Pancreas (tissue), 10 donors: Measurements from ENCODE around the gene HAUS3. TPM values are rescaled to one million over a fixed set of nuclear protein-coding genes. Genes with fewer than 3 reads are reported as not detected.
A peak's percentile ranks its signal among the peaks of the same experiment; 100 is the strongest.

Experiments used
- ATAC-seq, 4 donors: fragments of 200-7000 bp; cut with Tn5 transposase; one replicate each; pipeline versions ENCODE4 v1.8.0 to v1.9.1; 2020; ENCODE audit warnings: mild to moderate bottlenecking in 4 of 4, moderate library complexity in 4 of 4
- DNase-seq, 6 donors: peaks; one replicate each; pipeline ENCODE4 v3.0.0-alpha.2; 2020
- FAIRE-seq: peaks from 2 replicates; lab custom pipeline; 2012; peaks lifted over from hg19 to GRCh38; lab: Jason Lieb, UNC
- H3K27ac ChIP-seq, 4 donors: fragments of 200-600 bp; sonication (generic); 1 replicate in 3 of 4; 2 replicates in 1 of 4; pipeline versions ENCODE4 v1.5.0 to v1.8.0; 2020
- H3K27me3 ChIP-seq, 4 donors: fragments of 200-600 bp; one replicate each; pipeline ENCODE4 v1.8.0; 2021
- H3K36me3 ChIP-seq, 3 donors: fragments of 200-600 bp; sonication (generic) in 1 of 3; one replicate each; pipeline versions ENCODE4 v1.5.0 to v1.8.0; 2020 to 2021
- H3K4me1 ChIP-seq, 3 donors: fragments of 200-600 bp; one replicate each; pipeline ENCODE4 v1.8.0; 2021
- H3K4me3 ChIP-seq, 4 donors: fragments of 200-600 bp; sonication (generic) in 2 of 4; one replicate each; pipeline versions ENCODE4 v1.5.0 to v1.8.0; 2020 to 2021
- H3K9me3 ChIP-seq, 4 donors: fragments of 200-600 bp; one replicate each; pipeline ENCODE4 v1.8.0; 2021
- CTCF ChIP-seq, 4 donors: fragments of 200-600 bp; sonication (generic) in 3 of 4; IDR thresholded peaks; one replicate each; pipeline versions ENCODE4 v1.5.0 to v1.8.0; 2021; ENCODE audit warnings: antibody characterized with exemption in 4 of 4
- WGBS, 2 donors: extraction: QIAGEN DNeasy Blood & Tissue Kit; methylation state at CpG; one replicate each; pipeline ENCODE4 v1.1.7; 2013; 5-methylcytosine and 5-hydroxymethylcytosine counted together
- intact Hi-C, 3 donors: fragments of 100-400 bp; cut with DNase I; formaldehyde crosslinking; loops; one replicate each; pipeline versions ENCODE4 v1.11.1 to v1.14.2; 2022
- polyA plus RNA-seq, 2 donors: library from polyadenylated mRNA; stranded (reverse); fragments of 200-250 nt; gene quantifications; one replicate each; pipeline ENCODE4 v1.2.3, GENCODE V29; 2013
- total RNA-seq, 6 donors: library from RNA; stranded (reverse); fragmentation: NEBNext Ultra II Directional in 4 of 6; extraction: Animal tissue kit (Norgen Biotek cat#: 25700) in 4 of 6; gene quantifications; one replicate each; pipeline versions ENCODE4 v1.2.1 to v1.2.4, GENCODE V29; 2021 to 2023
- donor health status: healthy with polysubstance abuse.
- donor health status: DM: no; HTN: no; CAD: no; lungs with moderate emphysema.
- donor health status: DM: no; HTN: no; CAD: no.
- donor health status: control.
- donor health status: control.
- donor health status: Bipolar disorder and iron deficiency.
- donor health status: DM: yes; HTN: yes; CAD: no.
- donor health status: DM: no; HTN: no; CAD: no.
- donor health status: DM: no; HTN: no; CAD: no.
- donor health status: DM: yes; HTN: yes; CAD: no.

HAUS3 gene
- total and polyA plus RNA-seq, 8 donors = 4.1 to 9.6 (median 6.2) TPM

GRCh38 chr4:2289311-2289954 is 47.5 kb upstream of the HAUS3 start:
- Histone ChIP-seq H3K27ac (no peak overlapping the region), H3K9me3 (no peaks in the 10 kb centered on the region), H3K4me3 (no peak overlapping the region), H3K36me3 (no peaks in the 10 kb centered on the region), H3K27me3 (no peaks in the 10 kb centered on the region), H3K4me1 (no peaks in the 10 kb centered on the region)
- FAIRE-seq = no peak
- 82 to 88% methylated on average over 14 of the region's 14 CpGs for WGBS, 2 donors
- TF ChIP-seq CTCF (IDR thresholded peaks at IDR 0.05) = no peak
- intact Hi-C loops = no loop called here
- DNase-seq = peak in 1 of 6 donors; percentile 5
- no peak for ATAC-seq

- no peaks in the 10 kb centered on the region for H3K36me3 ChIP-seq
- WGBS, 2 donors = 88 to 91% methylated on average over 10 of the region's 10 CpGs
- no peak for TF ChIP-seq CTCF (IDR thresholded peaks at IDR 0.05)
- H3K4me1 ChIP-seq = no peaks in the 10 kb centered on the region
- H3K4me3 ChIP-seq = no peak overlapping the region
- ATAC-seq (no peak), FAIRE-seq (no peak), DNase-seq (peak in 2 of 6 donors; percentile 8 to 55)
- no peaks in the 10 kb centered on the region for H3K27me3 ChIP-seq
- no peak overlapping the region for H3K27ac ChIP-seq
- intact Hi-C loops = no loop called here
- no peaks in the 10 kb centered on the region for H3K9me3 ChIP-seq
These were observed 46.2 kb upstream of the HAUS3 start for GRCh38 chr4:2288051-2288541.

GRCh38 chr4:2287594-2287915 is 45.6 kb upstream of the HAUS3 start:
- intact Hi-C loops = no loop called here
- Histone ChIP-seq H3K4me1 (no peaks in the 10 kb centered on the region), H3K36me3 (no peaks in the 10 kb centered on the region), H3K27me3 (no peaks in the 10 kb centered on the region), H3K27ac (no peak overlapping the region), H3K9me3 (no peaks in the 10 kb centered on the region), H3K4me3 (no peak overlapping the region)
- FAIRE-seq (no peak), DNase-seq (peak in 3 of 6 donors; percentile 9 to 35 (median 19)), ATAC-seq (no peak)
- 86 to 91% methylated on average over 9 of the region's 9 CpGs for WGBS, 2 donors
- no peak for TF ChIP-seq CTCF (IDR thresholded peaks at IDR 0.05)

GRCh38 chr4:2286904-2287593 is 45.1 kb upstream of the HAUS3 start:
- intact Hi-C loops = no loop called here
- no peaks in the 10 kb centered on the region for H3K4me1 ChIP-seq
- H3K9me3 ChIP-seq = no peaks in the 10 kb centered on the region
- no peak for TF ChIP-seq CTCF (IDR thresholded peaks at IDR 0.05)
- H3K27ac ChIP-seq = no peak overlapping the region
- H3K36me3 ChIP-seq = no peaks in the 10 kb centered on the region
- H3K4me3 ChIP-seq = no peak overlapping the region
- DNase-seq (peak in 3 of 6 donors; percentile 3 to 47 (median 25)), FAIRE-seq (no peak), ATAC-seq (no peak)
- no peaks in the 10 kb centered on the region for H3K27me3 ChIP-seq
- 74 to 77% methylated on average over 19 of the region's 19 CpGs for WGBS, 2 donors
